ENCODE measurements around the gene TMPRSS11D.

Gene TMPRSS11D
- total RNA-seq: 0 reads per million in 4 donors

- no peak for DNase-seq
These were observed at the start of gene TMPRSS11D for GRCh38 chr4:67883902-67884301. TSS of gene TMPRSS11D (minus strand) at chr4:67884002. CDS start at chr4:67883933, 69 bp downstream.

- no peak for DNase-seq
These were observed 49.2 kb upstream of the TMPRSS11D start for GRCh38 chr4:67933038-67933437.

GRCh38 chr4:67931256-67931655 is 47.5 kb upstream of the TMPRSS11D start:
- no peak for DNase-seq

- DNase-seq: no peak
These were observed 45.6 kb upstream of the TMPRSS11D start for GRCh38 chr4:67929426-67929825.

- no peak for DNase-seq
These were observed 44.7 kb upstream of the TMPRSS11D start for GRCh38 chr4:67928546-67928945.

GRCh38 chr4:67927251-67927650 is 43.4 kb upstream of the TMPRSS11D start:
- DNase-seq: no peak

GRCh38 chr4:67926485-67926884 is 42.7 kb upstream of the TMPRSS11D start:
- DNase-seq: no peak

- no peak for DNase-seq
These were observed 38.9 kb upstream of the TMPRSS11D start for GRCh38 chr4:67922697-67923096.

GRCh38 chr4:67918428-67918827 is 34.6 kb upstream of the TMPRSS11D start:
- no peak for DNase-seq

- no peak for DNase-seq
These were observed 31.7 kb upstream of the TMPRSS11D start for GRCh38 chr4:67915400-67915966.

GRCh38 chr4:67912080-67912479 is 28.3 kb upstream of the TMPRSS11D start:
- no peak for DNase-seq

GRCh38 chr4:67911638-67912037 is 27.8 kb upstream of the TMPRSS11D start:
- DNase-seq: no peak

GRCh38 chr4:67911141-67911540 is 27.3 kb upstream of the TMPRSS11D start:
- no peak for DNase-seq

GRCh38 chr4:67910585-67910905 is 26.7 kb upstream of the TMPRSS11D start:
- no peak for DNase-seq

- DNase-seq: no peak
These were observed 26.2 kb upstream of the TMPRSS11D start for GRCh38 chr4:67909905-67910584.

- DNase-seq: no peak
These were observed 23.8 kb upstream of the TMPRSS11D start for GRCh38 chr4:67907650-67908049.

- DNase-seq: no peak
These were observed 15.3 kb upstream of the TMPRSS11D start for GRCh38 chr4:67899096-67899495.

- DNase-seq: no peak
These were observed 13.9 kb upstream of the TMPRSS11D start for GRCh38 chr4:67897686-67898085.

- no peak for DNase-seq
These were observed 12.7 kb upstream of the TMPRSS11D start for GRCh38 chr4:67896421-67897065.

GRCh38 chr4:67894659-67895058 is 10.9 kb upstream of the TMPRSS11D start:
- DNase-seq: no peak

GRCh38 chr4:67892905-67893304 is 9.1 kb upstream of the TMPRSS11D start:
- DNase-seq: no peak

GRCh38 chr4:67892253-67892652 is 8.5 kb upstream of the TMPRSS11D start:
- no peak for DNase-seq

- no peak for DNase-seq
These were observed 7.8 kb upstream of the TMPRSS11D start for GRCh38 chr4:67891645-67892044.

GRCh38 chr4:67886281-67886680 is 2.5 kb upstream of the TMPRSS11D start:
- no peak for DNase-seq
